ENCODE measurements around the gene CNP. TPM values are rescaled to one million over a fixed set of nuclear protein-coding genes. Genes with fewer than 3 reads are reported as not detected.

Gene CNP
- total and polyA plus RNA-seq, 2 donors (not counting 1 experiment from before 2014, with no cell fraction given): 19.0 to 45.2 TPM

DNA sequence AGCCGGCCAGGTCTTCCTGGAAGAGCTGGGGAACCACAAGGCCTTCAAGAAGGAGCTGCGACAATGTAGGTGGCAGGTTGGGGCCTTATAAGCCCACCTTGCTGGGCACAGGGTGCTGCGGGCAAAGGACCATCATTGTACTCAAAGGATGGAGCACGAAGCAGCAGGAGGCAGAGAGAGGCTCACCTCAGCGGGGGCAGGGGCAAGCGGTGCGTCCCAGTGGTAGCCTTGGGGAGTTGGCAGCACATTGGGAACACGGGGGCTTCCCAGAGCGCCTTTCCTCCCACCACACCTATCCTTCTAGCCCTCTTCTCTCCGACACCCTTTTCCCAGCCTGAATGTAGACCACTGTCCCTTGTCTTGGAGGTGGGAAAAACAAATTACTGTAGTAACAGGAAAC lies 2.1 kb downstream of the CNP start:
- H3K4me3 Mint-ChIP-seq: peak overlapping the region; percentile 85
- H3K27ac Mint-ChIP-seq: peak overlapping the region; percentile 71
- CTCF ChIA-PET: interaction anchor here (8.9 kb wide), 1 partner anchor 50 kb away, joined by 90 read pairs; the partner anchor contains the start of genes DNAJC7 and NKIRAS2
- TF ChIP-seq, protein P1, sequence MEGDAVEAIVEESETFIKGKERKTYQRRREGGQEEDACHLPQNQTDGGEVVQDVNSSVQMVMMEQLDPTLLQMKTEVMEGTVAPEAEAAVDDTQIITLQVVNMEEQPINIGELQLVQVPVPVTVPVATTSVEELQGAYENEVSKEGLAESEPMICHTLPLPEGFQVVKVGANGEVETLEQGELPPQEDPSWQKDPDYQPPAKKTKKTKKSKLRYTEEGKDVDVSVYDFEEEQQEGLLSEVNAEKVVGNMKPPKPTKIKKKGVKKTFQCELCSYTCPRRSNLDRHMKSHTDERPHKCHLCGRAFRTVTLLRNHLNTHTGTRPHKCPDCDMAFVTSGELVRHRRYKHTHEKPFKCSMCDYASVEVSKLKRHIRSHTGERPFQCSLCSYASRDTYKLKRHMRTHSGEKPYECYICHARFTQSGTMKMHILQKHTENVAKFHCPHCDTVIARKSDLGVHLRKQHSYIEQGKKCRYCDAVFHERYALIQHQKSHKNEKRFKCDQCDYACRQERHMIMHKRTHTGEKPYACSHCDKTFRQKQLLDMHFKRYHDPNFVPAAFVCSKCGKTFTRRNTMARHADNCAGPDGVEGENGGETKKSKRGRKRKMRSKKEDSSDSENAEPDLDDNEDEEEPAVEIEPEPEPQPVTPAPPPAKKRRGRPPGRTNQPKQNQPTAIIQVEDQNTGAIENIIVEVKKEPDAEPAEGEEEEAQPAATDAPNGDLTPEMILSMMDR (IDR thresholded peaks at IDR 0.05): no peak
- TF ChIP-seq EZH2 (IDR thresholded peaks at IDR 0.05; ENCODE audit: borderline replicate concordance, insufficient read depth, low read depth, low read length, poor library complexity, severe bottlenecking): no peak
- Histone ChIP-seq H3K4me1 (ENCODE audit: control insufficient read depth in 2 of 2, insufficient read depth in 2 of 2, low read length in 2 of 2) (peaks cover 25 to 51% of the 10 kb centered on the region in 2 donors), H4K20me1 (ENCODE audit: control insufficient read depth, insufficient read depth, low read length, poor library complexity, severe bottlenecking) (peaks cover 33% of the 10 kb centered on the region), H2AFZ (ENCODE audit: insufficient read depth, low read depth, low read length, poor library complexity, severe bottlenecking) (no peak overlapping the region), H3K27me3 (replicated peaks in 1 of 4; ENCODE audit: control extremely low read depth in 1 of 4, control insufficient read depth in 3 of 4, insufficient read depth in 4 of 4, low read length in 3 of 4) (no peaks in the 10 kb centered on the region), H3K27ac (ENCODE audit: low read length in 2 of 2) (peak overlapping the region in 1 of 2 donors; percentile 11), H3K4me2 (replicated peaks; ENCODE audit: low read depth, low read length, poor library complexity, severe bottlenecking) (no peak overlapping the region), H3K79me2 (ENCODE audit: control insufficient read depth, insufficient read depth, low read length) (peaks cover 38% of the 10 kb centered on the region), H3K36me3 (replicated peaks in 1 of 2; ENCODE audit: control extremely low read depth in 1 of 2, control insufficient read depth in 1 of 2, extremely low read depth in 1 of 2, insufficient read depth in 2 of 2, low read length in 1 of 2) (peaks cover 7 to 29% of the 10 kb centered on the region in 2 experiments), H3K9ac (ENCODE audit: low read length) (no peak overlapping the region), H3K9me3 (ENCODE audit: control extremely low read depth in 1 of 3, control insufficient read depth in 2 of 3, insufficient read depth in 1 of 3, low read length in 2 of 3) (peaks cover 0 to 3% (median 0%) of the 10 kb centered on the region in 3 donors), H3K4me3 (ENCODE audit: control extremely low read depth in 1 of 5, extremely low read depth in 1 of 5, insufficient read depth in 1 of 5, low read depth in 2 of 5, low read length in 4 of 5) (no peak overlapping the region)
- no peaks in the 10 kb centered on the region for H3K9me3 Mint-ChIP-seq (ENCODE audit: insufficient read depth)
- 91% methylated on average over 7 of the region's 10 CpGs for WGBS (ENCODE audit: insufficient coverage)
- DNase-seq (no peak), ATAC-seq (ENCODE audit: low read depth) (no peak)
- intact Hi-C loops (cut with micrococcal nuclease): loop anchor here (10.0 kb wide), 1 partner anchor 234 kb away; the partner anchor contains the start of gene HAP1
- POLR2A ChIA-PET: no interaction called here
- no peaks in the 10 kb centered on the region for H3K27me3 Mint-ChIP-seq
- peaks cover 53% of the 10 kb centered on the region for H3K4me1 Mint-ChIP-seq

DNA sequence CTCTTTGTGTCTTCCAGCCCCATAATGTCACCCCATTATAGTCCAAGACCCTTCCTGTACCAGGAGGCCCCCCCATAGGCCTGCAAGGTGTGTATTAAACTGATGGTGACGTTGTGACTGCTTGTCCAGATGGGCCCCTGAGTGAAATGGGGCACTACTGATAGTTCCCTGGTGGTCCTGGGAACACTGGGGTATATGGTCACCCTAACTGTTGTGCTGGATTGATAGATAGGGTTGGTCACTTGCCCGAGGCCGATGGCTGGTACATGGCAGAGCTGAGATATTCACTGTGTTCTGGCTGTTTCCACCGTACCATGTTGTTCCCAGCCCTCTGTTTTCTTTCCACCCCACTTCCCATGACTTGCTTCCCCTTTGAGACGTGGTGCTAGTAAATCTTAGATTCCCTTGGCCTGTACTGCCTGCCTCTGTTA lies 4.3 kb downstream of the CNP start:
- Histone ChIP-seq H4K20me1 (ENCODE audit: control insufficient read depth, insufficient read depth, low read length, poor library complexity, severe bottlenecking) (peaks cover 39% of the 10 kb centered on the region), H2AFZ (ENCODE audit: insufficient read depth, low read depth, low read length, poor library complexity, severe bottlenecking) (no peak overlapping the region), H3K79me2 (ENCODE audit: control insufficient read depth, insufficient read depth, low read length) (peaks cover 40% of the 10 kb centered on the region), H3K4me2 (replicated peaks; ENCODE audit: low read depth, low read length, poor library complexity, severe bottlenecking) (peak overlapping the region; percentile 0), H3K4me3 (ENCODE audit: control extremely low read depth in 1 of 5, extremely low read depth in 1 of 5, insufficient read depth in 1 of 5, low read depth in 2 of 5, low read length in 4 of 5) (no peak overlapping the region), H3K27ac (ENCODE audit: low read length in 2 of 2) (no peak overlapping the region), H3K36me3 (replicated peaks in 1 of 2; ENCODE audit: control extremely low read depth in 1 of 2, control insufficient read depth in 1 of 2, extremely low read depth in 1 of 2, insufficient read depth in 2 of 2, low read length in 1 of 2) (peaks cover 7 to 50% of the 10 kb centered on the region in 2 experiments), H3K9ac (ENCODE audit: low read length) (no peak overlapping the region), H3K9me3 (ENCODE audit: control extremely low read depth in 1 of 3, control insufficient read depth in 2 of 3, insufficient read depth in 1 of 3, low read length in 2 of 3) (peaks cover 0 to 3% (median 0%) of the 10 kb centered on the region in 3 donors), H3K4me1 (ENCODE audit: control insufficient read depth in 2 of 2, insufficient read depth in 2 of 2, low read length in 2 of 2) (peaks cover 18 to 47% of the 10 kb centered on the region in 2 donors), H3K27me3 (replicated peaks in 1 of 4; ENCODE audit: control extremely low read depth in 1 of 4, control insufficient read depth in 3 of 4, insufficient read depth in 4 of 4, low read length in 3 of 4) (no peaks in the 10 kb centered on the region)
- peaks cover 43% of the 10 kb centered on the region for H3K4me1 Mint-ChIP-seq
- intact Hi-C loops (cut with micrococcal nuclease): no loop called here
- ATAC-seq (ENCODE audit: low read depth) (no peak), DNase-seq (no peak)
- H3K9me3 Mint-ChIP-seq (ENCODE audit: insufficient read depth): no peaks in the 10 kb centered on the region
- ChIA-PET POLR2A (interaction anchor here (0.7 kb wide), 1 partner anchor 11 kb away, joined by 4 read pairs; no protein-coding TSS in a partner anchor), CTCF (interaction anchor here (0.7 to 8.9 kb wide), 2 partner anchors 23 to 48 kb away, joined by 5 to 90 read pairs; partner anchors contain the start of genes DNAJC7 and NKIRAS2)
- 90% methylated on average over 4 of the region's 5 CpGs for WGBS (ENCODE audit: insufficient coverage)
- TF ChIP-seq, protein P1 (IDR thresholded peaks at IDR 0.05): no peak
- TF ChIP-seq EZH2 (IDR thresholded peaks at IDR 0.05; ENCODE audit: borderline replicate concordance, insufficient read depth, low read depth, low read length, poor library complexity, severe bottlenecking): no peak
- H3K4me3 Mint-ChIP-seq: no peak overlapping the region
- H3K27me3 Mint-ChIP-seq: no peaks in the 10 kb centered on the region
- peak overlapping the region; percentile 63 for H3K27ac Mint-ChIP-seq
